Progenitor cell of endocrine pancreas (in vitro differentiated cells): ENCODE results near the gene CRYL1. TPM values are rescaled to one million over a fixed set of nuclear protein-coding genes. Genes with fewer than 3 reads are reported as not detected.

Experiments
- DNase-seq: peaks from one replicate; pipeline ENCODE4 v3.0.0; 2021; ENCODE audit warnings: low spot score; ENCODE audit not compliant: unreplicated experiment
- H3K27ac Mint-ChIP-seq: 2 replicates; pipeline ENCODE4 v1.8.0; 2021; ENCODE audit warnings: mild to moderate bottlenecking, moderate library complexity, mixed read lengths
- H3K27me3 Mint-ChIP-seq: 2 replicates; pipeline ENCODE4 v1.8.0; 2021; ENCODE audit warnings: mixed read lengths
- H3K36me3 Mint-ChIP-seq: 2 replicates; pipeline ENCODE4 v1.8.0; 2022; ENCODE audit warnings: mixed read lengths; ENCODE audit not compliant: insufficient read depth
- H3K4me1 Mint-ChIP-seq: 2 replicates; pipeline ENCODE4 v1.8.0; 2021; ENCODE audit warnings: low read depth, mixed read lengths
- H3K4me3 Mint-ChIP-seq: 2 replicates; pipeline ENCODE4 v1.8.0; 2021; ENCODE audit warnings: low read depth, mild to moderate bottlenecking, moderate library complexity, mixed read lengths
- H3K9me3 Mint-ChIP-seq: 2 replicates; pipeline ENCODE4 v1.8.0; 2021; ENCODE audit warnings: low read depth, mixed read lengths
- CTCF ChIP-seq: fragments of 200-600 bp; sonication (generic); IDR thresholded peaks from one replicate; pipeline ENCODE4 v1.5.0; 2021; ENCODE audit warnings: antibody characterized with exemption, mild to moderate bottlenecking; ENCODE audit not compliant: unreplicated experiment
- total RNA-seq: library from RNA; stranded (reverse); gene quantifications from 2 replicates; pipeline ENCODE4 v1.2.1, GENCODE V29; 2021

CRYL1 gene
- total RNA-seq, 1 donor from 2014 or later = 11.7 TPM

- peaks cover 5% of the 10 kb centered on the region for H3K27me3 Mint-ChIP-seq
- H3K4me3 Mint-ChIP-seq = no peak overlapping the region
Observed at GRCh38 chr13:20442798-20443381, 82.8 kb downstream of the CRYL1 start.

GRCh38 chr13:20442375-20442774, 83.3 kb downstream of the CRYL1 start:
- DNase-seq = no peak
- Mint-ChIP-seq H3K27ac (peak overlapping the region; percentile 15), H3K27me3 (peaks cover 5% of the 10 kb centered on the region), H3K4me1 (peaks cover 10% of the 10 kb centered on the region), H3K36me3 (no peaks in the 10 kb centered on the region), H3K9me3 (peaks cover 3% of the 10 kb centered on the region), H3K4me3 (no peak overlapping the region)
- no peak for TF ChIP-seq CTCF

More at GRCh38 chr13:20442798-20443381, 82.8 kb downstream of the CRYL1 start:
- no peak for DNase-seq
- peaks cover 8% of the 10 kb centered on the region for H3K9me3 Mint-ChIP-seq
- H3K36me3 Mint-ChIP-seq = peaks cover under 1% of the 10 kb centered on the region
- peaks cover 10% of the 10 kb centered on the region for H3K4me1 Mint-ChIP-seq
- no peak for TF ChIP-seq CTCF
- no peak overlapping the region for H3K27ac Mint-ChIP-seq

GRCh38 chr13:20441879-20442278, 83.8 kb downstream of the CRYL1 start:
- Mint-ChIP-seq H3K27ac (no peak overlapping the region), H3K4me1 (peaks cover 10% of the 10 kb centered on the region), H3K9me3 (no peaks in the 10 kb centered on the region), H3K4me3 (no peak overlapping the region), H3K36me3 (no peaks in the 10 kb centered on the region), H3K27me3 (peaks cover 5% of the 10 kb centered on the region)
- no peak for TF ChIP-seq CTCF
- no peak for DNase-seq

- Mint-ChIP-seq H3K27ac (no peak overlapping the region), H3K9me3 (no peaks in the 10 kb centered on the region), H3K27me3 (peaks cover 5% of the 10 kb centered on the region), H3K36me3 (no peaks in the 10 kb centered on the region), H3K4me1 (peaks cover 10% of the 10 kb centered on the region), H3K4me3 (no peak overlapping the region)
- DNase-seq = no peak
- TF ChIP-seq CTCF = no peak
Observed at GRCh38 chr13:20441056-20441455, 84.6 kb downstream of the CRYL1 start.

DNA sequence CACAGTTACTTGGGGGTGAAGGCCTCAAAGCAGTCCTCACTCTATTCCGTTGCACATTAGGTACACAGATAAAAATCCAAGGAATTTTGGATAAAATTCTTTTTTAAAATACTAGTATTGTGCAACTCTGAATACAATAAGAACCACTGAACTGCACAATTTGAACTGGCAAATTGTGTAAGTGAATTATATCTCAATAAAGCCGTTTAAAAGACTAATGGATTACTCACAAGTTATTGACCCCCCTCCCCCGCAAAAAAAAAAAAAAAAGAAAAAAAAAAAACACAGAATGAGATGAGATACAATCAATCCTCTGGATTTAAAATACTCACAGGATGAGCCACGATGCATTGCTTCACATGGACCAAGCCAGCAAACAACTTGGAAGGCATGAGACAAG, 86.4 kb downstream of the CRYL1 start:
- Mint-ChIP-seq H3K4me3 (no peak overlapping the region), H3K36me3 (peaks cover 1% of the 10 kb centered on the region), H3K27me3 (peaks cover 5% of the 10 kb centered on the region), H3K4me1 (peaks cover 10% of the 10 kb centered on the region), H3K27ac (no peak overlapping the region), H3K9me3 (no peaks in the 10 kb centered on the region)
- no peak for TF ChIP-seq CTCF
- no peak for DNase-seq
